Lower lobe of right lung (tissue), 2 donors: Measurements from ENCODE around the gene FXYD2. TPM values are rescaled to one million over a fixed set of nuclear protein-coding genes. Genes with fewer than 3 reads are reported as not detected.

Experiments
- ATAC-seq, 2 donors: fragments of 200-7000 bp; cut with Tn5 transposase; one replicate each; pipeline ENCODE4 v1.9.1; 2020 to 2022; ENCODE audit warnings: mild to moderate bottlenecking in 2 of 2, moderate library complexity in 2 of 2
- DNase-seq: peaks from one replicate; pipeline ENCODE4 v3.0.0-alpha.2; 2020
- H3K27ac ChIP-seq: fragments of 200-600 bp; one replicate; pipeline ENCODE4 v1.8.0; 2022
- H3K27me3 ChIP-seq: fragments of 200-600 bp; one replicate; pipeline ENCODE4 v1.8.0; 2022; ENCODE audit warnings: low read depth
- H3K36me3 ChIP-seq: fragments of 200-600 bp; one replicate; pipeline ENCODE4 v1.8.0; 2022; ENCODE audit warnings: mild to moderate bottlenecking
- H3K4me1 ChIP-seq: fragments of 200-600 bp; one replicate; pipeline ENCODE4 v1.8.0; 2022
- H3K4me3 ChIP-seq: fragments of 200-600 bp; one replicate; pipeline ENCODE4 v1.8.0; 2022; ENCODE audit warnings: mild to moderate bottlenecking
- H3K9me3 ChIP-seq: fragments of 200-600 bp; one replicate; pipeline ENCODE4 v1.8.0; 2022
- intact Hi-C: fragments of 100-400 bp; cut with DNase I; formaldehyde crosslinking; loops from one replicate; pipeline ENCODE4 v1.11.0; 2022
- total RNA-seq: library from RNA; stranded (reverse); fragmentation: NEBNext Ultra II Directional; extraction: Animal tissue kit (Norgen Biotek cat#: 25700); gene quantifications from one replicate; pipeline ENCODE4 v1.2.1, GENCODE V29; 2021
- TF ChIP-seq, protein P1 (sequence below): fragments of 200-600 bp; IDR thresholded peaks from one replicate; pipeline ENCODE4 v1.8.0; 2022; ENCODE audit warnings: antibody characterized with exemption, mild to moderate bottlenecking
- donor health status: DM: no; HTN: yes; CAD: no; lungs with severe emphysema.

Gene FXYD2
- total RNA-seq, 1 donor from 2014 or later, result 2.8 TPM

DNA sequence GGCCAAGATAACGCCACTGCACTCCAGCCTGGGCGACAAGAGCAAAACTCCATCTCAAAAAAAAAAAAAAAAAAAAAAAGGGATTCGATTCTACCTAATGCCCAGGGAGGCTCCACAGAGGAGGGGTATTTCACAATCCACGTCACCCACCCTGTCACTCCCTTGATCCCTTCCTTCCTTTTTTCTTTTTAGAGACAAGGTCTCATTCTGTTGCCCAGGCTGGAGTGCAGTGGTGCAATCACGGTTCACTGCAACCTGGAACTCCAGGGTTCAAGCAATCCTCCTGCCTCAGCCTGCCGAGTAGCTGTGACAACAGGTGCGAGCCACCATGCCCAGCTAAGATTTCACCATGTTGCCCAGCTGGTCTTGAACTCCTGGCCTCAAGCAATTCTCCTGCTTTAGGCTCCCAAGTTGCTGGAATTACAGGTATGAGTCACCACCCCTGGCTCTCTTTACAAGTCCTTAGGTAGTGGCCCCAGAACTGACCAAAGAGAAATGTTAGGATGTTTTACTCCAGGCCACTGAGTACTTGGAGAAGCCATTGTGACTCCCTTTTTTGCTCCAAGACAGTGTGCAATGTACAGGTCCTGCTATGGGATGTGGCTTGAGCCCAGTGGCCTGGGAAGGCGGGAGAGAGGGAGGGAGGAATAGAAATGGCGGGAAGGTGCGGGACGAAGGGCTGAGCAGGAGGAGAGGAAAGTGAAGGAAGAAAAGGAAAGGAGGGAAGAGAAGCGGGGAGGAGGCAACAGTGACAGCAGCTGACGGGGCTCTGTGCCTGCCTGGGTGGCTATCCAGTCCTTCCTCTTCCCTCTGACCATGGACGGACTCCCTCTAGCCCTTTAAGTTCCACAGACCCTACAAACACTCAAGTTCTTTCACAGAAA is 11.8 kb upstream of the FXYD2 start:
- Histone ChIP-seq H3K4me1 (no peaks in the 10 kb centered on the region), H3K4me3 (peak overlapping the region; percentile 14), H3K36me3 (peaks cover 7% of the 10 kb centered on the region), H3K9me3 (no peaks in the 10 kb centered on the region), H3K27me3 (no peaks in the 10 kb centered on the region), H3K27ac (no peak overlapping the region)
- TF ChIP-seq, protein P1, sequence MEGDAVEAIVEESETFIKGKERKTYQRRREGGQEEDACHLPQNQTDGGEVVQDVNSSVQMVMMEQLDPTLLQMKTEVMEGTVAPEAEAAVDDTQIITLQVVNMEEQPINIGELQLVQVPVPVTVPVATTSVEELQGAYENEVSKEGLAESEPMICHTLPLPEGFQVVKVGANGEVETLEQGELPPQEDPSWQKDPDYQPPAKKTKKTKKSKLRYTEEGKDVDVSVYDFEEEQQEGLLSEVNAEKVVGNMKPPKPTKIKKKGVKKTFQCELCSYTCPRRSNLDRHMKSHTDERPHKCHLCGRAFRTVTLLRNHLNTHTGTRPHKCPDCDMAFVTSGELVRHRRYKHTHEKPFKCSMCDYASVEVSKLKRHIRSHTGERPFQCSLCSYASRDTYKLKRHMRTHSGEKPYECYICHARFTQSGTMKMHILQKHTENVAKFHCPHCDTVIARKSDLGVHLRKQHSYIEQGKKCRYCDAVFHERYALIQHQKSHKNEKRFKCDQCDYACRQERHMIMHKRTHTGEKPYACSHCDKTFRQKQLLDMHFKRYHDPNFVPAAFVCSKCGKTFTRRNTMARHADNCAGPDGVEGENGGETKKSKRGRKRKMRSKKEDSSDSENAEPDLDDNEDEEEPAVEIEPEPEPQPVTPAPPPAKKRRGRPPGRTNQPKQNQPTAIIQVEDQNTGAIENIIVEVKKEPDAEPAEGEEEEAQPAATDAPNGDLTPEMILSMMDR, result no peak
- peak; percentile 59 for DNase-seq
- intact Hi-C loops, result no loop called here
- no peak for ATAC-seq

DNA sequence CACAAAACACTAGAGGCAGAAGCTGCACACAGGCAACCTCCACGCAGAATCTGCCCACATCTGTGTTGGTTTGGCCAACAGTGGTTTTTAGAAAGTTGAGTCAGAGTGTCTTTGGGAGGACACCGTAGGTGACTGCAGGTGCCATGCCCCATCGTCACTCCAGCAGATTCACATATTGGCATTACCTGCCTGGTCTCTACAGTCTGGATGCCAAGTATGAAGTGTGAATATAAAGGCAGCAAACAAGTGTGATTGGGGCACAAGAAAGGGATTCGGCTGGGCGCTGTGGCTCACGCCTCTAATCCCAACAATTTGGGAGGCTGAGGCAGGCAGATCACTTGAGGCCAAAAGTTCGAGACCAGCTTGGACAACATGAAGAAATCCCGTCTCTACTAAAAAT is 11.0 kb upstream of the FXYD2 start:
- Histone ChIP-seq H3K36me3 (peaks cover 7% of the 10 kb centered on the region), H3K27me3 (no peaks in the 10 kb centered on the region), H3K4me1 (peaks cover 2% of the 10 kb centered on the region), H3K9me3 (no peaks in the 10 kb centered on the region), H3K4me3 (no peak overlapping the region), H3K27ac (no peak overlapping the region)
- DNase-seq, result no peak
- no peak for ATAC-seq
- intact Hi-C loops, result no loop called here
- TF ChIP-seq, protein P1, result no peak

GRCh38 chr11:117834838-117835443 is 10.4 kb upstream of the FXYD2 start:
- Histone ChIP-seq H3K27me3 (no peaks in the 10 kb centered on the region), H3K4me3 (no peak overlapping the region), H3K36me3 (peaks cover 7% of the 10 kb centered on the region), H3K4me1 (peaks cover 6% of the 10 kb centered on the region), H3K9me3 (no peaks in the 10 kb centered on the region), H3K27ac (no peak overlapping the region)
- ATAC-seq (no peak), DNase-seq (no peak)
- TF ChIP-seq, protein P1, result no peak
- intact Hi-C loops, result no loop called here

DNA sequence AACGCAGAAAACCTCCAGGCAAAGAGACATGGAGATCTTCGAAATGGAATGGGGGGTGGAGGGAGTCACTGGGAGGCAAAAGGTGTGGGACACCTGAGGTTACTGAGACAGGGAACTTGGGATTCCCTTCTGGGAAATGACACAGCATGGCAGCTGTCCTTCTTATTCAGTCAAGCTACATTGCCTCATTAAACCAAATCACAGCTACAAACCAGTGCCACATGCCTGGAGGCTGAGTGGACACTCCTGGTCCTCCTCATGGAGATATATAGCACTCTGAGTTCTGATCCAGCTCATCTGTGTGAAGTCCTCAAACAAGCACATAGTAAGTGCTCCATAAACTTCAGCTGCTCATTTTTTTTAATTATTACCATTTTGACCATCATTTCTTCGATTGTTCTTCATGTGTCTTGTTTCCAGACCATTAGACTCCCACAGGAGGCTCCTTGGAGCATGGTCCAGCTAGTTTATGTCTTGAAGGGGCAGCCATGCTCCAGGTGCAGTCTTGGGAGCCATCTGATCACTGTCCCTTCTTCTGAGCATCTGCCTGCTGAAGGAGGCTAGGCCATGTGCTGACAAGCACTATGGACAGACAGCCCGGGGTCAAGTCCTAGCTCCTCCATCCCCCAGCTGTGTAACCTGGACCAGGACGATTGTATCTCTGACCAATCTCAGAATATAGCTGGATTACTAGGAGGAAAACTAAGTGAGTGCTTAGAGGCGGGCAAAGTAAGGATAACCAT is 9.7 kb upstream of the FXYD2 start:
- intact Hi-C loops, result no loop called here
- no peak for ATAC-seq
- no peak overlapping the region for H3K4me3 ChIP-seq
- no peak overlapping the region for H3K27ac ChIP-seq
- no peak for DNase-seq
- no peaks in the 10 kb centered on the region for H3K27me3 ChIP-seq
- no peaks in the 10 kb centered on the region for H3K9me3 ChIP-seq
- H3K4me1 ChIP-seq, result peaks cover 8% of the 10 kb centered on the region
- TF ChIP-seq, protein P1, result no peak
- H3K36me3 ChIP-seq, result no peaks in the 10 kb centered on the region

- DNase-seq, result peak; percentile 79
- intact Hi-C loops, result no loop called here
- Histone ChIP-seq H3K4me1 (peaks cover 16% of the 10 kb centered on the region), H3K36me3 (no peaks in the 10 kb centered on the region), H3K27ac (no peak overlapping the region), H3K9me3 (no peaks in the 10 kb centered on the region), H3K4me3 (no peak overlapping the region), H3K27me3 (no peaks in the 10 kb centered on the region)
- ATAC-seq, result peak; percentile 49
- TF ChIP-seq, protein P1, result no peak
These were observed 8.9 kb upstream of the FXYD2 start for GRCh38 chr11:117833401-117833891.
